Putamen (tissue), 1 donor: ENCODE measurements around the gene IFTAP.
"Not testable (repeated sequence)": the region's sequence is repeated elsewhere in the genome, so short reads cannot be mapped to it uniquely, and the experiment has no call there.

Source experiments
- DNase-seq: peaks from one replicate; pipeline ENCODE4 v3.0.0-alpha.2; 2016; ENCODE audit warnings: low spot score

Gene IFTAP, protein sequence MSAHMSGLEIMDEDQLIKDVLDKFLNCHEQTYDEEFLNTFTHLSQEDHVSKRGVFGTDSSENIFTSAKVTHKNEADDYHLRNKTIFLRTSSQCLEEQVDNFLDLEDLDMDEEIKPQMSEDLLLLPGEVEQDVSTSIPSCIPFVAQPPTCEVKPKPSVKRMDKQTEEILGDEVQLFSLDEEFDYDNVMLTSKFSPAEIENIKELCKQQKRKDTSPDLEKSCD

DNA sequence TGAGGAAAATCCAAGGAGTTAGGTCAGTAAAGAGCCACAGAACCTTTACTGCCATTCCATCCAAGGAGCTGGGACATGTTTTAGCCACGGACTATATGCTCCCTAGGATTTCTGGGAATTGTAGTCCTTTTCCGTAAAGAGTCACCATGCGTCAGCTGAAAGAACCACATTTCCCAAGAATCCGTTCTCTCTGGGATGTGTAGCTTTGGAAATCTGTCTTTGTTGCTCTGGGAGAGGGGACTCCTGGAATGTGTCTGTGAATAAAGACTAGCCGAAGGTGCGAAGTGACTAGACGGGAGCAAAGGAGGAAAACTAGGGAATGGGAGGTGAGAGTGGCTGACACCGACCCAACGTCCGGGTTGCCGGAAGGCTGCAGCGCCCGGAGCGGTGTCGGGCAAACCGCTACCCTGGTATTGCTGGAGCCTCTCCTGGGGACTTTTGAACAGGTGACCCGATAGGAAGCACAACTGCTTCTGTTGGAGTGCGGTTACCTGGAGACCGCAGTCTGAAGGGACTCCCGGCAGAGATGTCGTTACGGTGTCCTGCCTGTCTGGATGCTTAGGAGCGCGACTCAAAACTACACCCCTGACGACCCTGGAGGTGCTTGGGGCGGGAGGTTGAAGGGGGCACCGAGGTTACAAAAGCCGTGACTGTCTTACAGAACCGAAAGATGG, at the start of gene IFTAP:
Gene IFTAP, plus strand, starts transcription at position 187 of the 674 bp plus-strand sequence. CDS start 15,602 bp downstream, outside the sequence.
- DNase-seq: peak; percentile 93

DNA sequence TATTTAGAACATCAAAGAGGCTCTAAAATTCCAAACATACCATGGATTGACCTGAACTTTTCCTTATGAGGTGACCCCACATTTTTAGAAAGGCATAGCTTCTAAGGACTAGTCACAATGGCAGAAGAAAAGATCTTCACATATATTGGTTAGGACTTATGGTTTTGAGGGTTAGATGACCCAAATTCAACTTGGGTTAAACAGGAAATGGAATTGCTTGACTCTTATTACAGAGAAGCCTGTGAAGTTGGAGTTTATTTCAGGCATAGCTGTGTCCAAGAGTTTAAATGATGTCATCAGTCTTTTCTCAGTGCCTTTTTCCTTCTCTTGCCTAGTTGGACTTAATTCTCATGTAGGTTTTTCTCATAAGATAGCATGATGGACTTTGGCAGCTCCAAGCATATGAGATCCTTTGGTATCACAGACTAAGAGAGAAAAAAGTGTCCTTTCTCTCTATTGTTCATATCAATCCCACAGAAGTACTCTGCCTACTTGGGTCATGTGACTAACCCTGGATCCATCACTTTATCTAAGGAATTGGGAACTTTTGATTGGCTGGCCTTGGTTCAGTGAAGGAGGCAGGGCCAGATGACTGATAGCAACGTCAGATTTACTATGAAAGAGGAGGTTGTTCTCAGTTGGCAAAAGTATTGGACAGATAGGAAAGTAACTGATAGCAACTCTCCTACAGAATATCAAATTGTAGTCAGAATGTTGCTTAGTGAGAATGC, 43.8 kb upstream of the IFTAP start:
- no peak for DNase-seq

DNA sequence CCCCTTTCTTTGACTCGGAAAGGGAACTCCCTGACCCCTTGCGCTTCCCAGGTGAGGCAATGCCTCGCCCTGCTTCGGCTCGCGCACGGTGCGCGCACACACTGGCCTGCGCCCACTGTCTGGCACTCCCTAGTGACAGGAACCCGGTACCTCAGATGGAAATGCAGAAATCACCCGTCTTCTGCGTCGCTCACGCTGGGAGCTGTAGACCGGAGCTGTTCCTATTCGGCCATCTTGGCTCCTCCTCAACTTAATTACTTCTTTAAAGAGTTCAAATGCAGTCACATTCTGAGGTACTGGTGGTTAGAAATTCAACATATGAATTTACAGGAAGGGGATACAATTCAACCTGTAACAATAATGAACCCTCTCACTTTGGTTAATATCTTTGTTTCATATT, 36.9 kb upstream of the IFTAP start:
- not testable (repeated sequence) for DNase-seq

DNA sequence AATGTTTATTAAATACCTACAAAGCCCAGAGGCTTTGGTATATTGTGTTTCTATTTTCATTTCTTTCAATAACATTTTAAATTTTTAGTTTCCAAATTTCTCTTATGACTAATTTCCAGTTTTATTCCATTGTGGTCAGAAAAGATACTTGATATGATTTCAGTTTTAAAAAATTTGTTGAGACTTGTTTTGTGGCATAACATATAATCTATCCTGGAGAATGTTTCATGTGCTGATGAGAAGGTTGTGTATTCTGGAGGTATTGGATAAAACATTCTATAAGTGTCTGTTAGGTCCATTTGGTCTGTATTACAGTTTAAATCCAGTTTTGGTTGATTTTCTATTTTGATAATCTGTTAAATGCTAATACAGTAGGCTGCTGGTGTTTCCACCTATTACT, 36.3 kb upstream of the IFTAP start:
- no peak for DNase-seq

DNA sequence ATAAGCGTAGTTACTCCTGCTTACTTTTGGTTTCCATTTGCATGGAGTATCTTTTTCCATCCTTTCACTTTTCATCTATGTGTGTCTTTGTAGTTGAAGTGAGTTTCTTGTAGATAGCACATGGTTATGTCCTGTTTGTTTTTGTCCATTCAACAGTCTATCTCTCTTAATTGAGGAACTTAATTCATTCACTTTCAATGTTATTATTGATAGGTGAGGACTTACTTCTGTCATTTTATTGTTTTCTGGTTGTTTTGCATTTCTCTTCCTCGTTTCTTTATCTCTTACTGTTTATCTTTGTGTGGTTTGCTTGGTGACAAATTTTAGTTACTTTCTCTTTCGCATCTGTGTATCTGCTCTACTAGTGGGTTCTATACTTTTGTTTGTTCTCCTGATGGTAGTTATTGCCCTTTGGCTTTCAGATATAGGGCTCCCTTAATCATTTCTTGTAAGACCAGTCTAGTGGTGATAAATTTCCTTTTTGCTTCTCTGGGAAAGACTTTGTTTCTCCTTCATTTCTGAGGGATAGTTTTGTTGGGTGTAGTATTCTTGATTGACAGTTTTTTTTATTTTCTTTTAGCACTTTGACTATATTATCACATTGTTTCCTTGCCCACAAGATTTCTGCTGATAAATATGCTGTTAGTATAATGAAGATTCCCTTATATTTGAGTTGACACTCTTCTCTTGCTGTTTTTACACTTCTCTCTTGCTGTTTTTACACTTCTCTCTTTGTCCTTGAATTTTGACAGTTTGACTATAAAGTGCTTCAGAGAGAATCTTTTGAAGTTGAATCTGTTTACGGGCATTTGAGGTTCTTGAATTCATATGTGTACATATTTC, 35.5 kb upstream of the IFTAP start:
- DNase-seq: no peak

DNA sequence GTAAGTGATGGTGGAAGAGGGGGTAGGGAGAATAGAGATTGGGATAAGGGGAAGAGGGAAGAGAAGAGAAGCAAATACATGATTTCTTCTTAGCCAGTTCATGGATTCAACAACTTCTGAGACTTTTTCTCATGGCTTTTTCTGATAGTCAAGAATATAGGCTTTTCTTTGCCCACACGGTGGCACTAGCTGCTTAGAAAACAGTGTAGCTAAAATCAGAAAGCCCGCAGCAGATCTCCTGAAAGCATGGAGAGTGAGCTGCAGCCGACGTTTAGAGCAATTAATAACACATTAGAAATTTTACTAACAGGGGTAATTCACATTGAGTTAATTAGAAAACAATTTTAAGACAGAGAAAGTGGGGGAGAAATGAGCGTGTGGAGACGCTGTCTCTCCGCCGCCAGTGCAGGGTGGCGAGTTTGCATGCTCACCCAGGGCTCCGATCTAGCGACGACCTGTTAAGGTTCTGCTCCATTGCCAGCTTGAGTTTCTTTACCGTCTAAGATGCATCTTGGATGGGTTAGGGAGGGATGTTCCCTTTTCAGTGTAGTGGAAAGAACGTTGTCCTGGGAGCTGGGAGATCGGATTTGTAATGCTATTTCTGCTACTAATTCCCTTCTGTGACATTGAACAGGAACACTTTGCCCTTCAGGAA, 29.8 kb upstream of the IFTAP start:
- peak; percentile 61 for DNase-seq

DNA sequence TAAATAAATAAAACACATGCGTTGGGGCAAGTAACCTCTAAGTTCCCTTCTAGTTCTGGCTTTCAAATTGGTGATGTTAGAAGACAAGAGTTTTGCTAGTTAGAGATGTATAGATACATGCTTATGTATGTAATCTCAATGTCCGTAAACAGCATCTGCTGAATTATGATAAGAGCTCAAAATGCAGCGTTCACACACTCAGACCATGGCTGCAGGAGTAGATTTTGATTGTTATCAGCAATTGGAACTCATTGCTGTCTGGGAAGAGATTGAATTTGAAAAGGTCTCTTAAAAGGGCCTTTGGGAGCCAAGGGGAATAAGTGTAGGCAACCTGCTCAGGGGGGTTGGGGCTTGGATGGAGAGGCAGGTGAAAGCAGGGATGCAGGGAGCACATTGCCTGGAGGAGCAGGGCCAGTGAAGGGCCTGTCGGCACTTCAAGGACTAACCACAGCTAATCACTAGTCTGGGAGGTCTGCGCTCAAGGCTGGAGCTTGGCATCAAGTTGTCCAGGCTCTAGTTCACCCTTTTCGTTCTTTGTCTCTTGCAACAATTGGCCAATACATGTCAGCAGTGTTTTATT, 29.2 kb upstream of the IFTAP start:
- no peak for DNase-seq

DNA sequence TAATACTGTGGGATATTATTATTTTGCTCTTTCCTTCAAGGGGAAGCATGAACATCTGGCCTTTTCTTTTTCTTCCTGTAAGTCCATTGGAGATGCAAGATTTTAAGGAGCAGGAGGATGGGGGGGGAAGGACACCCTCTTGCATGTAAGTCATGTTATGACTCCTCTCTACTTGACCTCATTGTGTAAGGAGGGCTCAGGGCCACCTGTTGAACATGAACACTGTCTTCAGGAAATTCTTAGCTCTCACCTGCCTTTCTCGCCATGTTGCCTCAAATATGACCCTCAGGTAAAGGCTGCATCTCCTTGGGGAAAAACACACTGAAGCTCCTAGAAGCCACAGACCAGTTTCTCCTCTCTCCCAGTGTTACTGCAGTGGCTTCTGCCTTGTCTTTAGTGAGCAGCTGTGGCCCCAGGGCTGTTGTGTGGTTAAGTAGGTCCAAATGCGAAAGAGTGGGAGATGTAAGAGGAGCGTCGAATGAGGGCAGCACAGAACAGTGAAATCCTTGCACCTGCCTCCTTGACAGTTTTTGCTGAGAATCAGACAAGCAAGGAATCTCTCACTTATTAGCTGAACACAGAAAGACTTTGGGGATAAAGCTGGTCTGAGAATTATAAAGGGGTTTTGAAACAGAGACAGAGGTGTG, 27.8 kb upstream of the IFTAP start:
- no peak for DNase-seq

DNA sequence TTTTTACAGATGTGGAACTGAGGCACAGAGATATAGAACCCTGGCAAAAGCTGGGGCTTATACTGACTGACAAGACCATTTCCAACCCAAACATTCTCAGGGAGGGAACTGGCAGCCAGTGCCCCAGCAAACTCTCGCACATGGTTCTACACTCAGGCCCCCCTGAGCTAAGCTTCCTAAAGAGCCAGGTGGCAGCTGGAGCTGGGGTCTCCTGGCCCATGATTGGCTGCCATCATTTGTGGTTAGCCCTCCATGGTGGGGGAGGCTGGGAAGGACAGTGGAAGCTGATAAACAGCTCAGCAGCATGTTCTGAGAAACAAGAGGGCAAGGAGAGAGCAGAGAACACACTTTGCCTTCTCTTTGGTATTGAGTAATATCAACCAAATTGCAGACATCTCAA, 26.6 kb upstream of the IFTAP start, which contains the start of gene RAG1:
Gene RAG1, plus strand, starts transcription at position 314 of the 400 bp plus-strand sequence. CDS start 5,298 bp downstream, outside the sequence.
- no peak for DNase-seq

DNA sequence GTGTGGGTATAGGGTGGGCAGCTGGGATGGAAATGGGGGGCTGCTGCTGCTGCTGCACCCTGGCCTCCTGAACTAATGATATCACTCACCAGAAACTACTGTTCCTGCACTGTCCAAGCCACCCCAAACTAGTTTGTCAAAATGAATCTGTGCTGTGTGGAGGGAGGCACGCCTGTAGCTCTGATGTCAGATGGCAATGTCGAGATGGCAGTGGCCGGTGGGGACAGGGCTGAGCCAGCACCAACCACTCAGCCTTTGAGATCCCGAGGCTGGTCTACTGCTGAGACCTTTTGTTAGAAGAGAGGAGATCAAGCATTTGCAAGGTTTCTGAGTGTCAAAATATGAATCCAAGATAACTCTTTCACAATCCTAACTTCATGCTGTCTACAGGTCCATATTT, 25.2 kb upstream of the IFTAP start:
- DNase-seq: no peak

DNA sequence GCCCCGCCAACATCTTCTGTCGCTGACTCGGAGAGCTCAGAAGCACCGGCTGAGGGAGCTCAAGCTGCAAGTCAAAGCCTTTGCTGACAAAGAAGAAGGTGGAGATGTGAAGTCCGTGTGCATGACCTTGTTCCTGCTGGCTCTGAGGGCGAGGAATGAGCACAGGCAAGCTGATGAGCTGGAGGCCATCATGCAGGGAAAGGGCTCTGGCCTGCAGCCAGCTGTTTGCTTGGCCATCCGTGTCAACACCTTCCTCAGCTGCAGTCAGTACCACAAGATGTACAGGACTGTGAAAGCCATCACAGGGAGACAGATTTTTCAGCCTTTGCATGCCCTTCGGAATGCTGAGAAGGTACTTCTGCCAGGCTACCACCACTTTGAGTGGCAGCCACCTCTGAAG, 19.8 kb upstream of the IFTAP start:
- DNase-seq: no peak

DNA sequence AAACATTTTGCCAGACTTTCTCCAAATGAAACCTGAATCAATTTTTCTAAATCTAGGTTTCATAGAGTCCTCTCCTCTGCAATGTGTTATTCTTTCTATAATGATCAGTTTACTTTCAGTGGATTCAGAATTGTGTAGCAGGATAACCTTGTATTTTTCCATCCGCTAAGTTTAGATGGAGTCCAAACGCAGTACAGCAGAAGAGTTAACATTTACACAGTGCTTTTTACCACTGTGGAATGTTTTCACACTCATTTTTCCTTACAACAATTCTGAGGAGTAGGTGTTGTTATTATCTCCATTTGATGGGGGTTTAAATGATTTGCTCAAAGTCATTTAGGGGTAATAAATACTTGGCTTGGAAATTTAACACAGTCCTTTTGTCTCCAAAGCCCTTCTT, 16.9 kb upstream of the IFTAP start:
- no peak for DNase-seq

DNA sequence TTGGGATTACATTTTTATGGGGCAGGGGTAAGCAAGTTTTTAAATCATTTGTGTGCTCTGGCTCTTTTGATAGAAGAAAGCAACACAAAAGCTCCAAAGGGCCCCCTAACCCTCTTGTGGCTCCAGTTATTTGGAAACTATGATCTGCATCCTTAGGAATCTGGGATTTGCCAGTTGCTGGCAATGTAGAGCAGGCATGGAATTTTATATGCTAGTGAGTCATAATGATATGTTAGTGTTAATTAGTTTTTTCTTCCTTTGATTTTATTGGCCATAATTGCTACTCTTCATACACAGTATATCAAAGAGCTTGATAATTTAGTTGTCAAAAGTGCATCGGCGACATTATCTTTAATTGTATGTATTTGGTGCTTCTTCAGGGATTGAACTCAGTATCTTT, 16.4 kb upstream of the IFTAP start:
- no peak for DNase-seq

DNA sequence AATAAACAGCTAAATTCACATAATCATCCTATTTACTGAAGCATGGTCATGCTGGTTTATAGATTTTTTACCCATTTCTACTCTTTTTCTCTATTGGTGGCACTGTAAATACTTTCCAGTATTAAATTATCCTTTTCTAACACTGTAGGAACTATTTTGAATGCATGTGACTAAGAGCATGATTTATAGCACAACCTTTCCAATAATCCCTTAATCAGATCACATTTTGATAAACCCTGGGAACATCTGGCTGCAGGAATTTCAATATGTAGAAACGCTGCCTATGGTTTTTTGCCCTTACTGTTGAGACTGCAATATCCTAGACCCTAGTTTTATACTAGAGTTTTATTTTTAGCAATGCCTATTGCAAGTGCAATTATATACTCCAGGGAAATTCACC, 15.8 kb upstream of the IFTAP start:
- DNase-seq: no peak

DNA sequence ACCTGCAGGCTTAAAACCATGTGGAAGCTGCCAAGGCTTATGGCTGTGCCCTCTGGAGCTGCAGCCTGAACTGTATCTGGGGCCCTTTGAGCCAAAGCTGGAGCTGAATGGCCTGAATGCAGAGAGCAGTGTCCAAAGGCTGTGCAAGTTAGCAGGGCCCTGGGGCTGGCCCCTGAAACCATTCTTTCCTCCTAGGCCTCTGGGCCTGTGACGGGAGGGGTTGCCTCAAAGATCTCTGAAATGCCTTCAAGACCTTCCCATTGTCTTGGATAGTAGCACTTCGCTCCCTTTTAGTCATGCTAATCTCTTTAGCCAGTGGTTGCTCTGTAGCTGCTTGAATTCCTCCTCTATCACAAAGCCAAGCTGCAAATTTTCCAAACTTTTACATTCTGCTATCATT, 12.8 kb upstream of the IFTAP start:
- DNase-seq: no peak

DNA sequence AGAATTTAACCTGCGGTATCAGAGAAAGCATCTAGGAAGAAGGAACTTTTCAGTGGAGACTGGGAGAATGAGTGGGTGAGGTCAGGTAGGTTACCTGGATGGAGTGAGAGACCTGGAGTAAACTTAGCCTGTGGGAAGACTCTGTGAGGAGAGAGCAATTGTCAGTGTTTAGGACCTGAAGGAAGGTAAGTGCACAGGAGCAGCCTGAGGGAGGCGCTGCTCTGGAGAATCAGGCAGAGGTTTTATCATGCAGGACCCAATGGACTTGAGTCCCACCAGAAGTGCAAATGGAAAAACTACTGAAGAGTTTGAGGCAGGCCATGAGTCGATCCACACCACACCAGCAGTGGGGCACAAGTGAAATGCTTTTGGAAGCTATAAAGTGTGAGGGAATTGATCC, 10.6 kb upstream of the IFTAP start:
- DNase-seq: no peak

DNA sequence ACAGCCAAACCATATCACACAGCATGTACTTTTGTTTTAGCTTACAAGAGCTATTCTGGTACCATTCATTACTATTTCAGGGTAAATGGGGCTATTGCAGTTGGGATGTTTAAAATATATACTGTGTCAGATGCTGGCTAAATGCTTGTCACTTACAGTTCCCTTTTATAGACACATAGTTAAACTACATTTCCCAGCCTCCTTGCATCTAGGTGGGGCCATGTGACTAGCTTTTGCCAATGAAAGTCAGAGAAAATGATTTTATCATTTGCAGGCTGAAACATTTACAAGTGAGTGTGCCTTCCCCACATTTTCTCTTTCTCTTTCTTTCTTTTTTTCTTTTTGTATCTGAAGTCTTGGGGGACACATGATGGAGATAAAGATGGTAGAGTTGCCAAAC, 7.8 kb upstream of the IFTAP start:
- DNase-seq: no peak

DNA sequence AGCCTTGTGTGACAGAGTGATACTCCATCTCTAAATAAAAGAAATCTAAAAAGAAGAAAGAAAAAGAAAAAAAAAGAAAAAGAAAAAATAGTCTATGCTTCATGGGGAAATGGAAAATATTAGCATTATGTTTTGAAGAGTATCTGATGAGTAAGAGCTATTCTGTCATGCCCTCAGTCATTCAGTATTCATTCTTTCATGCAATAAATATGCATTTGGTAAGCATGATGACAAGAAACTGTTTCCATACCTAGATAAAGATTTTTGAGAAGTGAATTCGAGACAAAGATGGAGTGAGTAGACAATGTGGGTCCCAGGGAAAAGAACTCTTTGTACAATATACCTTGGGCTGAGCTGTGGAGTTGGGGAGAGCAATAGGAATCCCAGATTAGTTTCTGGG, 6.2 kb upstream of the IFTAP start:
- DNase-seq: no peak

DNA sequence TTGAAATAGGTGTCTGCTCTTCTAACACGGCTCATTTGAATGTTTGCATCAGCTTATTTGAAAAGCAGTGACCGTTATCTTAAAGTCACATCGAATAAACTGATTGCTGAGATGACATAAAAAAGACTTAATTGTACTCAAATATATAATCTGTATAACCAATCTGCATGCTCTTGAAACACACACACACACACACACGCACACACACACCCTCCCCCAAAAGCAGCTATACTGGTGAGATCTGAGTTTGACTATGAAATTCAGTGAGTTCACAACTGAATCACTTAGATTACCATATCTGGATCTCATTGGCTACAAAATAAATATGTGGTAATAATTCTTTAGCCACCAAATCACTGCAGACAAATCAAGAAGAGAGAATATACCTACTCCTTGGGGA, 3.8 kb upstream of the IFTAP start:
- no peak for DNase-seq

DNA sequence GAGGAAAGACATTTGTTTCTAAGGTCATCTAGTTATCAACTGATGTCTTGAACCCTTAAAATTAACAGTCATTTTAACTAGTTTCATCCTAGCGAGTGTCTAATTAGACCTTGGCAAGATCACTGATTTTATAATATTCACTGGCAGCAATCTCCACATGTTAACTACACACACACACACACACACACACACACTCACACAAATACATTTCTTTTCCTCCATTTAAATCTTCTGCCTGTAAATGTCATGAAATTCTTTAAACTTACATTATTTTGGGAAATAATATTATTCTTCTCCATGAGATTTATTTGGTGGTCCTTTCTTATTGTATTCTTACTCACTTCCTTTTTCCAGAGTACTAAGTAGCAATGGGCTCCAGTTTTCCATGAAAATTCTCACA, 2.9 kb upstream of the IFTAP start:
- DNase-seq: no peak

DNA sequence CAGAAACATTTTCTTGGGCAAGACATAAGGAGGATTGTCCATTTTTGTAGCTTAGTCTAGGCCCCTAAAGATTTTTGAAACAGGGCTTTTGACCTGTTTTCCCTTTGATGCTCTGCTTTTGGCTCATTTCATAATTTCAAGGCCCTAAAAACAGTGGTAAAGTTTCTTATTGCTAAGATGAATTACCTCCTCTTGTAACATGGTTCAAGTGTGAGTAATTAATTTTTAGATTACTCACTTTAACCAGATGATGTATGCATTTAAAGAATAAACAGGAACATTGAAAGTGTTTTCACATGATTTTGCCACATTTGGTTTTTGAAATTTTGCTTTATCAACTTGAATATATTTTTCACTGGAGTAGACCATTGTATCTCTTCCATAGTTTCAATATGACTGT, 2.6 kb downstream of the IFTAP start:
- no peak for DNase-seq
